ENCODE data around the gene CNOT3.

Gene CNOT3

DNA sequence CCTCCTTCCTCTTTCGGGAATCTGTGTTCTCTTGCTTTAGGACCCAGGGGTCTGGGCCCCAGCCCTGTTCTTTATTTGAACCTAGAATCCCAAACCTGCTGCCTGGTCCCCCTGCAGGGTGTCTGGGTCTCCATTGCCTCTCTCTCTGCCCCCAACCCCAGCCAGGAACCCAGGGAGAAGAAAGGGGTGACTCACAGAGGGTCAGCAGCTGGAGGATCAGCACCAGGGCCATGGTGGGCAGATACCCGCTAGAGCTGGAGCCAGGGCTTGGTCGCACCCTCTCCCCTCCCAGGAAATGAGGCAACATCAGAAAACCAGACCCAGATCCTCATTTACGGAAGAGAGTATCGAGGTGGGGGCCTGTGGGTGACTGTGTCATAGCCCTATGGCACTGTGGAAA lies 37.0 kb upstream of the CNOT3 start, which contains the start of gene OSCAR:
TSS of gene OSCAR (minus strand) at position 243 of the 400 bp plus-strand sequence. CDS start at position 232, 11 bp downstream.
- H3K27ac ChIP-seq: no peak within 1 kb of the TSS
- no peak for TF ChIP-seq ZFX (IDR thresholded peaks at IDR 0.05; ENCODE audit: borderline replicate concordance)
- TF ChIP-seq, protein P1, sequence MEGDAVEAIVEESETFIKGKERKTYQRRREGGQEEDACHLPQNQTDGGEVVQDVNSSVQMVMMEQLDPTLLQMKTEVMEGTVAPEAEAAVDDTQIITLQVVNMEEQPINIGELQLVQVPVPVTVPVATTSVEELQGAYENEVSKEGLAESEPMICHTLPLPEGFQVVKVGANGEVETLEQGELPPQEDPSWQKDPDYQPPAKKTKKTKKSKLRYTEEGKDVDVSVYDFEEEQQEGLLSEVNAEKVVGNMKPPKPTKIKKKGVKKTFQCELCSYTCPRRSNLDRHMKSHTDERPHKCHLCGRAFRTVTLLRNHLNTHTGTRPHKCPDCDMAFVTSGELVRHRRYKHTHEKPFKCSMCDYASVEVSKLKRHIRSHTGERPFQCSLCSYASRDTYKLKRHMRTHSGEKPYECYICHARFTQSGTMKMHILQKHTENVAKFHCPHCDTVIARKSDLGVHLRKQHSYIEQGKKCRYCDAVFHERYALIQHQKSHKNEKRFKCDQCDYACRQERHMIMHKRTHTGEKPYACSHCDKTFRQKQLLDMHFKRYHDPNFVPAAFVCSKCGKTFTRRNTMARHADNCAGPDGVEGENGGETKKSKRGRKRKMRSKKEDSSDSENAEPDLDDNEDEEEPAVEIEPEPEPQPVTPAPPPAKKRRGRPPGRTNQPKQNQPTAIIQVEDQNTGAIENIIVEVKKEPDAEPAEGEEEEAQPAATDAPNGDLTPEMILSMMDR (IDR thresholded peaks at IDR 0.05): no peak

DNA sequence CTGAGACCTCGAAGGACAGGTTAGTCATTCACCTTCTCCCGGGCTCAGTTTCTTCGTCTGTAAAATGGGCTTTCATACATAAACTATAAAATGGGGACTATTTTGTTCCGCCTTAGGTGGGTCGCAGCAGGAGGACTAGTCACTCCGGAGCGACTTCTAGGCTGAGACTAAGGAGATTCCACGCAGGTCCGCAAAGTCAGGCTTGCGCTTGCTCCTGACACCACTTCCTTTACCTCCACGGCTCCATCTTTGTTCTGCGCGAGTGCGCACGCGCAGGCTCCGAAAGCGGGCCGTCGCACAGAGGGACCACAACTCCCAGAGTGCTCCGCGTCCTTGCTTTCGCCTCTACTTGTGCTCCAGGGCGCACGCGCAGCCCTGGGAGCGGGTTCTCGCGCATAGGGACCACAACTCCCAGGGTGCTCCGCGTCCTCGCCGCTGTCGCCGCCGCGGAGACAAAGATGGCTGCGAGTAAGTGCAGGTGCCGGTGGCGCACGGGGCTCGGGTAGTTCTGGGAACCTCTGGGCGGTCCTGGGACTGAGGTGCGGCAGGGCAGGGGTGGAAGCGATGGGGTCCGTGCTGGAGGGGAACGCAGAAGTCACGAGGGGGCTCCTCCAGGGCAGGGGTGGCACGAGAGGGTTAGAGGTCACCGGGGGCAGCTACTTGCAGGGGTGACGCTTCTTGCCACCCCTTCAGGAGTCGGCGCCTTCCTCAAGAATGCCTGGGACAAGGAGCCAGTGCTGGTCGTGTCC lies 35.0 kb upstream of the CNOT3 start, which contains the start of gene NDUFA3:
TSS of gene NDUFA3 (plus strand) at position 435 of the 749 bp plus-strand sequence. CDS start at position 459, 24 bp downstream.
- H3K27ac ChIP-seq: peak within 1 kb of the TSS; percentile 55
- TF ChIP-seq, protein P1 (IDR thresholded peaks at IDR 0.05): no peak
- TF ChIP-seq ZFX (IDR thresholded peaks at IDR 0.05; ENCODE audit: borderline replicate concordance): no peak

DNA sequence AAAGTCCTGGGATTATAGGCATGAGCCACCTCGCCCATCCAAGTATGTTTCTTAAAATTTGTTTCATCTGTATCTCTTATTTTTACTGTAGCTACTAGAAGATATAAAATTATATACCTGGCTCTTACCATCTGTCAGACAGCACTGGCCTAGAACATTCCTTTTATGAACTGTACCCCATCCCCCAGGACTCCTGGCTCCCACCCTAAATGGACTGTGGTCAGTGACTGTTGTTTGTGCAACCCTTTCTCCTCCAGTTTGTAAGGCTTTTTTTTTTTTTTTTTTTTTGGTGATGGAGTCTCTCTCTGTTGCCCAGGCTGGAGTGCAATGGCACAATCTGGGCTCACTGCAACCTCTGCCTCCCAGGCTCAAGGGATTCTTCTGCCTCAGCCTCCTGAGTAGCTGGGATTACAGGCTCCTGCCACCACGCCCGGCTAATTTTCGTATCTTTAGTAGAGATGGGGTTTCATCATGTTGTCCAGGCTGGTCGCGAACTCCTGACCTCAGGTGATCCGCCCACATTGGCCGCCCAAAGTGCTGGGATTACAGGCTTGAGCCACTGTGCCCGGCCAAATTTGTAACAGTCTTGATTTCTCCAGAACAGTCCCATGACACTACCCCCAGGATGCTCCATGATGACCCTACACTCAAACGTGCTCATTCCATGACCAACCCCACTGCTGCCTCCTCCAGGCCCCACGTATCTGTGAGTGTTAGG lies 32.4 kb upstream of the CNOT3 start:
- TF ChIP-seq, protein P1 (IDR thresholded peaks at IDR 0.05): no peak
- TF ChIP-seq ZFX (IDR thresholded peaks at IDR 0.05; ENCODE audit: borderline replicate concordance): no peak

DNA sequence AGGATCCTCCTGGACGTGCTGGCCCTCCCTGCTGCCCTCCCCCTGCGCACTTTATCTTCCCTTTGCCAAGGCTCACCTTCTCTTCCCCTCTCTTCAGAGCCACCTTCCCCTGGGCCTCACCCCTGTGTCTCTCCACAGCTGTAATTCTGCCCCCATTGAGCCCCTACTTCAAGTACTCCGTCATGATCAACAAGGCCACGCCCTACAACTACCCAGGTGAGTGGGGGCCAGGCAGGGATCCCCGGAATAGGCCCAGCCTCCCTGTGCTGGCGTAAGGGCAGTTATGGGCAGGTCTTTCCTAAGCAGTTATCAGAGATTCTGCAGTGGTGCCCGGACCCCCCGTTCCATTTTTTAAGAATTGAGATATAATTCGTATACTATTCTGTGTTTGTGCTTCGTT lies 31.8 kb upstream of the CNOT3 start:
- H3K27ac ChIP-seq: no peak overlapping the region
- TF ChIP-seq, protein P1 (IDR thresholded peaks at IDR 0.05): no peak
- TF ChIP-seq ZFX (IDR thresholded peaks at IDR 0.05; ENCODE audit: borderline replicate concordance): no peak

More for the DNA sequence above, 32.4 kb upstream of the CNOT3 start:
- H3K27ac ChIP-seq: no peak overlapping the region

DNA sequence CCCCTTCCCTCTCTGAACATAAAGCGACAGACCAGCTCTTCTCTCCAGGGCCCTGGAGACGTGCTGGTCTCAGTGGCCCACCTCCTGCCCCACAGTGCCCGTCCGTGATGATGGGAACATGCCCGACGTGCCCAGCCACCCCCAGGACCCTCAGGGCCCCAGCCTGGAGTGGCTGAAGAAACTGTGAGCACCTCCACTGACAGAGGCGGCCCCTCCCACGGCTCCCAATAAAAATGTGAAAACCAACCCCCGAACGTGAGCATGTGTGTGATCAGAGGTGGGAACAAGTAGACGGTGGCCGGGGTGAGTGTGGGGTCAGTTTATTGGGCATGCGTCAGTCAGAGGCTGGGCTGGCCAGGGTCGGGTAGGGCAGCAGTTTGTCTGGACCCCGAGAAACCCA lies 30.8 kb upstream of the CNOT3 start:
- no peak overlapping the region for H3K27ac ChIP-seq
- TF ChIP-seq ZFX (IDR thresholded peaks at IDR 0.05; ENCODE audit: borderline replicate concordance): no peak
- TF ChIP-seq, protein P1 (IDR thresholded peaks at IDR 0.05): no peak

DNA sequence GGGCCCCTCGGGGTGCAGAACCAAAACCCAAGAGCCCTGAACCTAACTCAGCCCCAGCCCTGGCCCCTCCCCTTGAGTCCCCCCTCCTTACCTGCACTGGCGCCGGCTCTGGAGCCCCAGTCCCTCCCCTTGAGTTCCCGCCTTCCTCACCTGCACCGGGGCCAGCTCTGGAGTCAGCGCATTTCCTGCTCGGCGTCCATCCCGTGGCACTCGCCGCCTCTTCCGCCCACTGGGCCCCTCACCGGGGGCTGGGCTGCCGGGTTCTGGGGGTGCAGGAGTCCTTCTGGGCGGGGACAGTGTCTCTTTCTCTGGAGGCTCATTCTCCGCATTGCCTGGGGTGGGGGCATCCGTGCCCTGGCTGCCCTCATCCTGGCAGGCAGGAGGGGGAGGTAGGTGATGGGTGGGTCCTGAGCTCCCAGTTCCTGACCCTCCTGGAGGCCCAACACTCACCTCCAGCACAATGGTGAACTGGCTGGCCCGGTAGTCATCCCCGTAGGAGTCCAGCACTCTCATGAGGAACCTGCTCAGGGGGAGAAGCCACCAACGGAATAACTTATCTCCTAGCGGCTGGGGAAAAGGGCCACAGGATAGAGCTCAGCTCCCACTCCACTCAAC lies 29.6 kb upstream of the CNOT3 start:
- TF ChIP-seq ZFX (IDR thresholded peaks at IDR 0.05; ENCODE audit: borderline replicate concordance): no peak
- TF ChIP-seq, protein P1 (IDR thresholded peaks at IDR 0.05): no peak
- no peak overlapping the region for H3K27ac ChIP-seq
